HepG2 (cell line): ENCODE data around the gene AXDND1. TPM values are rescaled to one million over a fixed set of nuclear protein-coding genes. Genes with fewer than 3 reads are reported as not detected.
A peak's percentile ranks its signal among the peaks of the same experiment; 100 is the strongest.

Experiments
- GTF2F1 ChIP-seq: fragments of 150-350 bp; IDR thresholded peaks from 2 replicates; pipeline ENCODE4 v1.6.1; 2014; ENCODE audit warnings: low read length
- PATZ1 ChIP-seq: sonication (generic); formaldehyde crosslinking; IDR thresholded peaks from 2 replicates; pipeline ENCODE4 v1.4.0; 2020; ENCODE audit warnings: missing genetic modification reagents
- RBM39 ChIP-seq: fragments of 200-400 bp; formaldehyde crosslinking; IDR thresholded peaks from one replicate; pipeline ENCODE4 v1.6.1; 2018; ENCODE audit warnings: antibody characterized with exemption, mild to moderate bottlenecking, low read depth, low read length; ENCODE audit not compliant: poor library complexity, severe bottlenecking
- RFXAP ChIP-seq: sonication (generic); formaldehyde crosslinking; IDR thresholded peaks from 2 replicates; pipeline ENCODE4 v1.4.0; 2020; ENCODE audit warnings: missing genetic modification reagents, borderline replicate concordance
- RXRA ChIP-seq: sonication (generic); formaldehyde crosslinking; IDR thresholded peaks from 2 replicates; pipeline ENCODE4 v1.5.1; 2020; ENCODE audit warnings: missing genetic modification reagents
- SMYD3 ChIP-seq: sonication (generic); formaldehyde crosslinking; IDR thresholded peaks from 2 replicates; pipeline ENCODE4 v1.8.1; 2023; ENCODE audit warnings: mild to moderate bottlenecking, missing genetic modification reagents
- ZFY ChIP-seq: sonication (generic); formaldehyde crosslinking; IDR thresholded peaks from 2 replicates; pipeline ENCODE4 v1.4.0; 2020; ENCODE audit warnings: missing genetic modification reagents
- ZNF10 ChIP-seq: sonication (generic); formaldehyde crosslinking; IDR thresholded peaks from 2 replicates; pipeline ENCODE4 v1.4.0; 2020; ENCODE audit warnings: mild to moderate bottlenecking, low read depth, missing genetic modification reagents, borderline replicate concordance
- ZNF143 ChIP-seq: sonication (generic); formaldehyde crosslinking; IDR thresholded peaks from 2 replicates; pipeline ENCODE4 v1.4.0; 2020; ENCODE audit warnings: missing genetic modification reagents
- ZNF616 ChIP-seq: sonication (generic); formaldehyde crosslinking; IDR thresholded peaks from 2 replicates; pipeline ENCODE4 v1.5.0; 2020; ENCODE audit warnings: low read depth, mild to moderate bottlenecking, missing genetic modification reagents
- ZNF713 ChIP-seq: sonication (generic); formaldehyde crosslinking; IDR thresholded peaks from 2 replicates; pipeline ENCODE4 v1.4.0; 2020; ENCODE audit warnings: mild to moderate bottlenecking, missing genetic modification reagents
- ZNF775 ChIP-seq: sonication (generic); formaldehyde crosslinking; IDR thresholded peaks from 2 replicates; pipeline ENCODE4 v1.4.0; 2020; ENCODE audit warnings: missing genetic modification reagents, mild to moderate bottlenecking, moderate library complexity, borderline replicate concordance
- polyA plus RNA-seq, 8 experiments: library from polyadenylated mRNA; depleted of rRNA in 3 of 8; stranded (reverse) in 7 of 8; unstranded in 1 of 8; fragments of >200 nt; fragmentation: Illumina TruSeq in 4 of 8; extraction: Trizol in 4 of 8; gene quantifications; 2 replicates each; pipeline versions ENCODE4 v1.2.1 to v1.2.3, GENCODE V29; 2011 to 2016; ENCODE audit warnings: low read depth in 4 of 8, missing spikeins in 1 of 8, mixed read lengths in 1 of 8; ENCODE audit not compliant: insufficient read depth in 1 of 8
- total RNA-seq, 5 experiments: library from RNA; depleted of rRNA; stranded (reverse); fragments of >200 nt; fragmentation: Illumina TruSeq; extraction: Trizol; gene quantifications; 2 replicates each; pipeline ENCODE4 v1.2.3, GENCODE V29; 2016; ENCODE audit warnings: low read depth in 1 of 5
- TF ChIP-seq, protein P1 (sequence below): sonication (generic); formaldehyde crosslinking; IDR thresholded peaks from 2 replicates; pipeline ENCODE4 v1.5.0; 2020; ENCODE audit warnings: mild to moderate bottlenecking, missing genetic modification reagents, borderline replicate concordance
- TF ChIP-seq, protein P2 (sequence below): sonication (generic); formaldehyde crosslinking; IDR thresholded peaks from 2 replicates; pipeline ENCODE4 v1.4.0; 2020; ENCODE audit warnings: mild to moderate bottlenecking, missing genetic modification reagents

The AXDND1 gene
- total and polyA plus RNA-seq, 2 of the 13 experiments (the other 11 are each of a cell fraction or from before 2014, with no cell fraction given) = 0.15 to 0.40 TPM

- TF ChIP-seq, protein P1, sequence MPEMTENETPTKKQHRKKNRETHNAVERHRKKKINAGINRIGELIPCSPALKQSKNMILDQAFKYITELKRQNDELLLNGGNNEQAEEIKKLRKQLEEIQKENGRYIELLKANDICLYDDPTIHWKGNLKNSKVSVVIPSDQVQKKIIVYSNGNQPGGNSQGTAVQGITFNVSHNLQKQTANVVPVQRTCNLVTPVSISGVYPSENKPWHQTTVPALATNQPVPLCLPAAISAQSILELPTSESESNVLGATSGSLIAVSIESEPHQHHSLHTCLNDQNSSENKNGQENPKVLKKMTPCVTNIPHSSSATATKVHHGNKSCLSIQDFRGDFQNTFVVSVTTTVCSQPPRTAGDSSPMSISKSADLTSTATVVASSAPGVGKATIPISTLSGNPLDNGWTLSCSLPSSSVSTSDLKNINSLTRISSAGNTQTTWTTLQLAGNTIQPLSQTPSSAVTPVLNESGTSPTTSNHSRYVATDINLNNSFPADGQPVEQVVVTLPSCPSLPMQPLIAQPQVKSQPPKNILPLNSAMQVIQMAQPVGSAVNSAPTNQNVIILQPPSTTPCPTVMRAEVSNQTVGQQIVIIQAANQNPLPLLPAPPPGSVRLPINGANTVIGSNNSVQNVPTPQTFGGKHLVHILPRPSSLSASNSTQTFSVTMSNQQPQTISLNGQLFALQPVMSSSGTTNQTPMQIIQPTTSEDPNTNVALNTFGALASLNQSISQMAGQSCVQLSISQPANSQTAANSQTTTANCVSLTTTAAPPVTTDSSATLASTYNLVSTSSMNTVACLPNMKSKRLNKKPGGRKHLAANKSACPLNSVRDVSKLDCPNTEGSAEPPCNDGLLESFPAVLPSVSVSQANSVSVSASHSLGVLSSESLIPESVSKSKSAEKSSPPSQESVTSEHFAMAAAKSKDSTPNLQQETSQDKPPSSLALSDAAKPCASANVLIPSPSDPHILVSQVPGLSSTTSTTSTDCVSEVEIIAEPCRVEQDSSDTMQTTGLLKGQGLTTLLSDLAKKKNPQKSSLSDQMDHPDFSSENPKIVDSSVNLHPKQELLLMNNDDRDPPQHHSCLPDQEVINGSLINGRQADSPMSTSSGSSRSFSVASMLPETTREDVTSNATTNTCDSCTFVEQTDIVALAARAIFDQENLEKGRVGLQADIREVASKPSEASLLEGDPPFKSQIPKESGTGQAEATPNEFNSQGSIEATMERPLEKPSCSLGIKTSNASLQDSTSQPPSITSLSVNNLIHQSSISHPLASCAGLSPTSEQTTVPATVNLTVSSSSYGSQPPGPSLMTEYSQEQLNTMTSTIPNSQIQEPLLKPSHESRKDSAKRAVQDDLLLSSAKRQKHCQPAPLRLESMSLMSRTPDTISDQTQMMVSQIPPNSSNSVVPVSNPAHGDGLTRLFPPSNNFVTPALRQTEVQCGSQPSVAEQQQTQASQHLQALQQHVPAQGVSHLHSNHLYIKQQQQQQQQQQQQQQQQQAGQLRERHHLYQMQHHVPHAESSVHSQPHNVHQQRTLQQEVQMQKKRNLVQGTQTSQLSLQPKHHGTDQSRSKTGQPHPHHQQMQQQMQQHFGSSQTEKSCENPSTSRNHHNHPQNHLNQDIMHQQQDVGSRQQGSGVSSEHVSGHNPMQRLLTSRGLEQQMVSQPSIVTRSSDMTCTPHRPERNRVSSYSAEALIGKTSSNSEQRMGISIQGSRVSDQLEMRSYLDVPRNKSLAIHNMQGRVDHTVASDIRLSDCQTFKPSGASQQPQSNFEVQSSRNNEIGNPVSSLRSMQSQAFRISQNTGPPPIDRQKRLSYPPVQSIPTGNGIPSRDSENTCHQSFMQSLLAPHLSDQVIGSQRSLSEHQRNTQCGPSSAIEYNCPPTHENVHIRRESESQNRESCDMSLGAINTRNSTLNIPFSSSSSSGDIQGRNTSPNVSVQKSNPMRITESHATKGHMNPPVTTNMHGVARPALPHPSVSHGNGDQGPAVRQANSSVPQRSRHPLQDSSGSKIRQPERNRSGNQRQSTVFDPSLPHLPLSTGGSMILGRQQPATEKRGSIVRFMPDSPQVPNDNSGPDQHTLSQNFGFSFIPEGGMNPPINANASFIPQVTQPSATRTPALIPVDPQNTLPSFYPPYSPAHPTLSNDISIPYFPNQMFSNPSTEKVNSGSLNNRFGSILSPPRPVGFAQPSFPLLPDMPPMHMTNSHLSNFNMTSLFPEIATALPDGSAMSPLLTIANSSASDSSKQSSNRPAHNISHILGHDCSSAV = no peak
- TF ChIP-seq ZNF775 (CRISPR knock-in tag) (no peak), RXRA (CRISPR knock-in tag) (peak; percentile 51), ZNF616 (no peak), RFXAP (no peak), PATZ1 (CRISPR knock-in tag) (peak; percentile 24), SMYD3 (peak; percentile 79; the same call in 1 of the 2 replicates), ZNF713 (no peak), RBM39 (peak; percentile 58), ZNF10 (CRISPR knock-in tag) (no peak), ZNF143 (CRISPR knock-in tag) (no peak), GTF2F1 (no peak), ZFY (CRISPR knock-in tag) (peak; percentile 74)
- TF ChIP-seq, protein P2, sequence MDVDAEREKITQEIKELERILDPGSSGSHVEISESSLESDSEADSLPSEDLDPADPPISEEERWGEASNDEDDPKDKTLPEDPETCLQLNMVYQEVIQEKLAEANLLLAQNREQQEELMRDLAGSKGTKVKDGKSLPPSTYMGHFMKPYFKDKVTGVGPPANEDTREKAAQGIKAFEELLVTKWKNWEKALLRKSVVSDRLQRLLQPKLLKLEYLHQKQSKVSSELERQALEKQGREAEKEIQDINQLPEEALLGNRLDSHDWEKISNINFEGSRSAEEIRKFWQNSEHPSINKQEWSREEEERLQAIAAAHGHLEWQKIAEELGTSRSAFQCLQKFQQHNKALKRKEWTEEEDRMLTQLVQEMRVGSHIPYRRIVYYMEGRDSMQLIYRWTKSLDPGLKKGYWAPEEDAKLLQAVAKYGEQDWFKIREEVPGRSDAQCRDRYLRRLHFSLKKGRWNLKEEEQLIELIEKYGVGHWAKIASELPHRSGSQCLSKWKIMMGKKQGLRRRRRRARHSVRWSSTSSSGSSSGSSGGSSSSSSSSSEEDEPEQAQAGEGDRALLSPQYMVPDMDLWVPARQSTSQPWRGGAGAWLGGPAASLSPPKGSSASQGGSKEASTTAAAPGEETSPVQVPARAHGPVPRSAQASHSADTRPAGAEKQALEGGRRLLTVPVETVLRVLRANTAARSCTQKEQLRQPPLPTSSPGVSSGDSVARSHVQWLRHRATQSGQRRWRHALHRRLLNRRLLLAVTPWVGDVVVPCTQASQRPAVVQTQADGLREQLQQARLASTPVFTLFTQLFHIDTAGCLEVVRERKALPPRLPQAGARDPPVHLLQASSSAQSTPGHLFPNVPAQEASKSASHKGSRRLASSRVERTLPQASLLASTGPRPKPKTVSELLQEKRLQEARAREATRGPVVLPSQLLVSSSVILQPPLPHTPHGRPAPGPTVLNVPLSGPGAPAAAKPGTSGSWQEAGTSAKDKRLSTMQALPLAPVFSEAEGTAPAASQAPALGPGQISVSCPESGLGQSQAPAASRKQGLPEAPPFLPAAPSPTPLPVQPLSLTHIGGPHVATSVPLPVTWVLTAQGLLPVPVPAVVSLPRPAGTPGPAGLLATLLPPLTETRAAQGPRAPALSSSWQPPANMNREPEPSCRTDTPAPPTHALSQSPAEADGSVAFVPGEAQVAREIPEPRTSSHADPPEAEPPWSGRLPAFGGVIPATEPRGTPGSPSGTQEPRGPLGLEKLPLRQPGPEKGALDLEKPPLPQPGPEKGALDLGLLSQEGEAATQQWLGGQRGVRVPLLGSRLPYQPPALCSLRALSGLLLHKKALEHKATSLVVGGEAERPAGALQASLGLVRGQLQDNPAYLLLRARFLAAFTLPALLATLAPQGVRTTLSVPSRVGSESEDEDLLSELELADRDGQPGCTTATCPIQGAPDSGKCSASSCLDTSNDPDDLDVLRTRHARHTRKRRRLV = no peak
Measured at GRCh38 chr1:179365342-179366092, at the start of gene AXDND1 (continued).
